UCSD-AML1 (cell line): Measurements from ENCODE around the gene CLEC16A.

Source experiments
- DNase-seq: peaks from one replicate; lab custom pipeline; 2025; ENCODE audit not compliant: unreplicated experiment; lab: John Stamatoyannopoulos, UW

Gene CLEC16A

DNA sequence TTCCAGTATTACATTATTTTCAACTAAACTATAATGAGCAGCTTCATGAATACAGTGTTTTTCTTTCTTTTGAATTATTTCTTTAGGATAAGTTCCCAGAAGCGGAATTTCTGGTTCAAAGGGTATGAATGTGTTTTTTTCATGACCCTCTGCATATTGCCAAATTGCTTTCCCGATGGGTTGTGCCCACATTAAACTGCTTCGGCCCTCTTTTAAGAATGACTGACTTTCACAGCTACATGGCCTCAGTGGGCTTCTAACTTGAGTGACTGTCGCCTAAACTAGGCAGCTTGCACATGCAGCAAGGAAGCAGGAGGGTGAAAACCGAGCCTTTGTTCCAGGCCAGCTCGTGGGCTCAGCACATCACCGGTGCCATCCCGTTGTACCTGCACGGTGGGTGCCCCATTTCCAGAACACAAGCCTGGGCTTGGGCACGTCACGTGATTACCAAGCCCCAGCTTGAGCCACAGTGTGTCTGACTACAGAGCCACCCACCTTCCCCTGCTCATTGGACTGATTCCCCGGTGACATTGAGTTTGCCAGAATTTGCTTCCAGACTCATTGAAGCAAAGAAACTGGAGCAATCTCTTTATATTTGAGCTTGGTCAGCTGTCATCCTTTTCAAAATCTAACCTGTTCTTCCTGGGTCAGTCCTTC, 112.8 kb downstream of the CLEC16A start:
- no peak for DNase-seq

DNA sequence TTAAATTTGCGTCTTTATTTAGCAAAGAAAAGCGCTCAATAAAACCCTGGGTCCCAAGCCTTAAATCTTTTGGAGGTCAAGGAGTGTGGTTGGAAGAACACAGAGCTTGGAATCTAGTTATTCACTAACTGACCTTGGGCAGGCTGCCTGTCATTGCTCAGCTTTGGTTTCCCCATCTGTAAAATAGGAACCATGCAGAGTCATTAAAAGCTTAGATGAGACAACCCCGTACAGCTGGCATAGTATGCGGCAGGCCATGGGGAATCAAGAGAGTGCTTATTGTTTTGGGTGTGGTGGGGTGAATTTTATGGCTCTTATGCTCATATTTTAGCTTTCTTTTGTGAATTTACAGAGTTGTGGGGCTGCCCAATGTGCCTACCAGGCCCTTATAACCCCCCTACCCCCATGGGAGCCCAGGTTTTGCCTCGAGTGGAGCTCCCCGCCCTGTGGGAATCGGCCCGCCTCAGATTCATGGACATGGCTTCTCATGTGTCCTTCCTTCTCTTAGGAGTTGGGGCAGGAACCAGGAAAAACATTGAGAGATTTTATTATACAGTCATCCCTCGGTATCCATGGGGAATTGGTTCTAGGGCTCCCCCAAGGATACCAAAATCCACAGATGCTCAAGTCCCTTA, 113.5 kb downstream of the CLEC16A start:
- no peak for DNase-seq

DNA sequence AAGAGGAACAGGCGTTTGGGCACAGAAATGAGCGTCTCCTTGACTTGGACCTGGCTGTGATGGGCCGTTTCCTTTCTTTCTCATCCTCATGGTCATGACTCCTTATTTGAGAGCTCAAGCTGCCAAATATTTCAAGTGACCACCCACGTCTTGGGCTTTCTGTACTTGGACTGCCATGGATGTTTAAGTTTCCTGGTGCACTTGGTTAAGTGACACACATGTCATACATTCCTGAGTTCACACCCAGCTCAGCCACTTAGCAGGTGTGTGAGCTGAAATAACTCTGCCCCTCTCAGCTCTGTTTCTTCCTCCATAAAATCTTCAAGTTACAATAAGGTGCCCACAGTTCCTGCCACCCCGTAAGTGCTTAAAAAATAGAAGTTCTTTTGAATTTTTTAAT, 114.5 kb downstream of the CLEC16A start:
- no peak for DNase-seq

DNA sequence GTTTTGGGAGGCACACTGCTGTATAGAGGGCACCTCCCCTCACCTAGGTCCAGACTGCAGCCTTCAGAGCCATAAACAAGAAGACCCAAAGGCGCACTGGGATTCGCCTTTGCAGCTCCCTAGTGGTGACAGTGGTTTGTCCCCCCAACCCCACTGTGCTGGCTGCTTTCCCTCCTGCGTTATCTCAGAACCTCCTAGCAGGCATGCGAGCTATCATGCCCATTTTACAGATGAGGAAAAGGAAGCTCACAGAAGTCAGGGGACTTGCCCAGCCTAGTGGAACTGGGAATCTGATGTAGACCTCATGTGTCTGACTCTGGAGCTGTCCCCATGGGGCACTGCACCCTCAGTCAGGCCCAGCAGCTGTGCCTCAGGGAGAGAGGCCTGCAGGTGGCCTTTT, 115.2 kb downstream of the CLEC16A start:
- no peak for DNase-seq

DNA sequence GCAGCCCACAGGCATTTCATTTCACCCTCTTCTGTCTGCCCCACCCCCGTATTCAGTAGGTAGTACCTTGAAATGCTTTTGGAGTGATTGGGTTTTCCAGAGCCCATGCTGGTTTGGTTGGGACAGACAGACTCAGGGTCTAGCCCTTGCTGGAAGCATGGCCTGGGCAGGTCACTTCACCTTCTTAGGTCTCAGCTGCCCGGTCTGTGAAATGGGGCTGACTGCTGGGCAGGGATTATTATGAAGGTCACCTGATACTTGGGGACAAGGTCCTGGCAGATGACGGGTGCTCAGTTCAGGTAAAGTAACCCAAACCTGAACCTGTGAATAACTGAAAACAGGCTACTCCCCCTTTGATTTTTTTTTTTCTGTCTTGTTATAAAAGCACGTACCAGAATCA, 116.0 kb downstream of the CLEC16A start:
- DNase-seq, result no peak

DNA sequence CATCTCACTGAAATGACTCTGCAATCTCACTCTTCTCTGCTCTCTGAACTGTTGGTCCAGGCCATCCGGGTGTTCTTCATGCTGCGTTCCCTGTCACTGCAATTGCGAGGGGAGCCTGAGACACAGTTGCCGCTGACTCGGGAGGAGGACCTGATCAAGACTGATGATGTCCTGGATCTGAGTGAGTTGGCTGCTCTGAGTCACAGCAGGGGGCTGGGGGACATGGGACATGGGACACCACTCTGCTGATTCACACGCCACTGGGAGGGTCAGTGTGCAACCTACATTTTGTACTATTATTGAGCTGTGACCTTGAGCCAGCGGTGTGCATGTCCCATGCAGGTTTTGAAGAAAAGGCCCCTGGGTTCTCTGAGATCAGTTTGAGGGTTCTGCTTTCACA, 116.5 kb downstream of the CLEC16A start:
- DNase-seq, result no peak

DNA sequence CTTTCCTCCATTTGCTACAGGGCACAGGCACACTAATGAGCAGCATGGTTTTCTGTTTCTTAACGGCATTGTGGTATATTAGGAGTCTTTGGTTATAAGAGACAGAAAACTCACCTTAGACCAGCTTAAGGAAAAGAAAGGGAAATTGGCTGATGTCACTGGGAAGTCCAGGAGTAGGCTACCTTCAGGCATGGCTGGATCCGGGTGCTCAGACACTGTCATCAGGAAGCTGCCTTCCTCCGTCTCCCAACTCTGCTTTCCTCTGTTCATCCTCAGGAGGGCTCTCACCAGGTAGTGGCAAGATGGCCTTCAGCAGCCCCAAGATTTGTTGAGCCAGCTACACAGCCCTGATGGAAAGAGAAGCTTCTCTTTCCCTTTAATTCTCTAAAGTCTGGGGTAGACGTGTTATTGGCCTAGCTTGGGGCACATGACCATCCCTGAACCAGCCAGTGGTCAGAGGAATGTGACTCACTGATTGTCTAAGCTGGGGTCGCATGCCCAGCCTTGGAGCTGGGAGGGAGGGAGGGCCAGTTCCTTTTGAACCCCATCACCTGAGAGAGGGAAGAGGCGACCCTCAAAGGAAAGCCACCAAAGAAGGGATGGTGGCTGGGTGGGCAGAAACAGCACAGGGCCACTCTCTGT, 117.4 kb downstream of the CLEC16A start:
- no peak for DNase-seq

DNA sequence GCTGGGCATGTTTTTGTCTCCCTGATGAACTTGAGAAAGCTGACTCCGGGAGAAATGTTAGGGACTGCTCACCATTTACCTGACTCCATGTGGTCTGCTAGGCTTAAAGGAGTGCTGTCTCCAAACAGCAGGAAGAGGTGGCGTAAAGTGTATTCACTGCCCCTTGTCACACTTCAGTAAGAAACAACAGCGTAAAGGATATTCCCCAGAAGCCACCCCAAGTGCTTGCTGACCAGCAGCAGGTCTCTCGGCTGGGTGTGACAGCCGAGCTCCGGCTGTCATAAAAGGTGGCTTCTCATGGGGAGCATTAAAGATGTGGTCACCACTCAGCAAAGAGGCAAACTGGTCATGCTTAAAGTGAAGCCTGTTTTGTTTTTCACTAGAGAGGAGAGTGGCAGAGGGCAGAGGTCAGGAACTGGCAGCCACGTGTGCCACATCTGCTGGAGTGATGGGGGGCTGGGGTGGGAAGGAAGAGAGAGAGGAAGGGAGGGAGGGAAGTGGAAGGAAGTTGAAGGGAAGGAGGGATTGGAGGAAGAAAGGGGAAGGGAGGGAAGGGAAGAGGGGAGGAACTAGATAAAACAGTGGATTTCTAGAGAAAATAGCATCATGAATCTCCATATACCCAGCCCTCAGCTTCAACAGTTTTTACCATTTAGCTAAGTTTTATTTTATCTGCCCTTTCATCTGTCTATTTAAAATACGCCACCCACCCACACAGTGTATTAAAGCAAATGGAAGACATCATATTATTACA, 119.3 kb downstream of the CLEC16A start:
- DNase-seq, result no peak

DNA sequence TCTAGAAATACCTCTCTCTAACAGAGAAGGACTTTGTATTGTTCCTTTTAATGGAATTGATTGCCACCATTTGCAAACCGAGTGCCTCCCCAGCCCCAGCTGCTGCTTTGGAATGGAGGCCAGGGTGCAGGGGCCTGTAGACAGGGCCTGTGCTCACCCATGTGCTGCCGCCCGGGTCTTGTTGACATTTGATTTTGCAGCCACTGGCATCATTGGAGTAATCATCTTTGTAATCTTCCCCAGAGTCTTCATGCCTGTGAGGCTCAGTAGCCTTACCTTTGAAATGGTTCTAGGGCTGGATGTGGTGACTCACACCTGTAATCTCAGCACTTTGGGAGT, 119.8 kb downstream of the CLEC16A start:
- no peak for DNase-seq

DNA sequence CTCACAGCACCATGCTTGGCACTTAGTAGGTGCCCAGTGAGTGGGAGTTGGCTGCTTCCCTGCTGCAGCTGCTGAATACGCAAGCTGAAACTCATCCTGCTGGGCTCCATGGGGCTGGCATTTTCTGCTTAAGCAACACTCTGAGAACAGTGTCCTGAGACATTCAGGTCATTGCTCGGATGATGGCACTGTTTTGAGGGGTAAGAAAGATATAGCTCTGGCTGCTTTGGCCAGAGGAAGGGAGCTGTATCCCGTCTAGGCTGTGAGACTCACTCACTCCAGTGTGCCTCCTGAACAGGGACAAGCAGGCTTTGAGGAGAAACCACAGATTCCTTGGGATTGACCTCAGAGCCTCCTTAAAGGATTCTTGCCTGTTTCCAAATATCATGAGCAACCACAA, 120.5 kb downstream of the CLEC16A start:
- DNase-seq, result no peak

DNA sequence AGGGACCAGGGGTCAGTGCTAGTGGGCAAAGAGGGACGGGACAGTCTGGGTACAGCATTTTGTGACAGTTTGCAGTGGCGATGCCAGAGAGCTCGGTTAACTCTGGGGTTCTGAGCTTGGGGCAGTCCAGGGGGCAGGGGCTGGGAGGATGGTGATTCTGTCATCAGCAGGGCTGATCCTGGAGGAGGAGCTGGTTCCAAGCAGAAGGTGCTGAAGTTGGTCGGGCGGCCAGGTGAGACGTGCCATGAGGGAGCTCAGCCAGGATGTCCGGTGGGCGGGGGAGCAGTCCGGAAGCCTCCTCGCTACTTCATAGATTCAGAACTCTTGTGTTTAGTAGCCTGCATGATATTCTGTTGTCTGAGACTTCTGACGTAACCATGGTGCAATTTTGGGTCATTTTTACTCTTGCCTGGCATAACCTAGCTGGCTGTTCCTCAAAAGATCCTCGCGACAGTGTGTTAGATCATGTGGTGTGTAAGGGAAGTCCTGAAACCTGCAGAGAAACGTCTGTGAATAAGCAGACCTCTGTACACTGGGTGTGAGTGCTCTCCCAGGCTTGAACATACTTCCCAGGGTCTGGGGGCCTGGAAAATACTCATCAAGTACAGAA, 122.0 kb downstream of the CLEC16A start:
- no peak for DNase-seq

DNA sequence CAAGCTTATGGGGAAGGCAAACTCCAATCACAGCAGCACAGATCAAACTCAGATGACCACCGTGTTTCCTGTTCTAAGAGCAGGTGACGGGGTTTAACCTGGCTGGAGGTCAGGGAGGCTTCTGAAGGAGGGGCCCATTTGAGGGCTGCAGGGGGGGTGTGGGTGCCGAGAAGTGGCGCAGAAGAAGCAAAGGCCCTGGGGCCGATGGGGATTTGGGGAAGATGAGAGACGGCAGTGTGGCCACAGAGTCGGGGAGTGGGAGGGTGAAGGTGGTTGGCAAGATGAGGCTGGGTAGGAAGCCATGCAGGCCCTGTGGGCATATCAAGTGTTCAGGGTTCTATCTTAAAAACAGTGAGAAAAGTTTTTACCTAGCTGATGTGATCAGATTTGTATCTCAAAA, 122.9 kb downstream of the CLEC16A start:
- no peak for DNase-seq

DNA sequence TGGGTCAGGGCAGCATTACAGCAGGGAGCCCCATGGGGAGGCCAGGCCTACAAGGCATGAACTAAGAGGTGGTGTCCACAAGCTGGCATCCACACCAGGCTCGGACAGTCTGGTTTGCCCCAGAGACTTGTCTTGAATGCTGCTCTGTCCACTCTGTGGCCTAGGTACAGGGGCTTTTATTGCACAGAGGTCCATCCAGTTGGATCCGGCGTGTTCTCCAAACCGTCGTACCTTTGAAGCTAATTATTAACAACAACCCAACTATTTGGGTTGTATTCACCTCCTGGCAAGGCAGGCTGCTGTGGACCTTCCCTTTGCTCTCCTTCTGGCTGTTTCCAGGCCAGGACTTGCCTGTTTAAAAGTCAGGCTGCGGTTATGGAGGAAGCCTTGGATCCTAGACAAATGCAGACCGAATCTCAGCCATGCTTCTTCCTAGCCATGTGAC, 123.4 kb downstream of the CLEC16A start:
- DNase-seq, result no peak

DNA sequence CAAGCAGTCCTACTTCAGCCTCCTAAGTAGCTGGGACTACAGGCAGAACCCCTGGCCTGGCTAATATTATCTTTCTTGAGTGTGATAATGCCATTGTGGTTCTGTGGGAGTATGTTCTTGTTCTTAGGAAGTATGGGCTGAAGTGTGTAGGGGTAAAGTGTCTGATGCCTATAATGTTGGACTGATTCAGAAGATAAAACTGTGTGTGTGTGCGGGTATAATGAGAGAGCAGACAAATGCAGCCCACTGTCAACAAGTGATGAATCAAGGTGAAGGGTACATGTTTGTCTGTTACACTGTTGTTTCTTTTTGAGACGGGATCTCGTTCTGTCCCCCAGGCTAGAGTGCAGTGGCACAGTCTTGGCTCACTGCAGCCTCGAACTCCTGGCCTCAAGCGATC, 127.5 kb downstream of the CLEC16A start:
- no peak for DNase-seq

DNA sequence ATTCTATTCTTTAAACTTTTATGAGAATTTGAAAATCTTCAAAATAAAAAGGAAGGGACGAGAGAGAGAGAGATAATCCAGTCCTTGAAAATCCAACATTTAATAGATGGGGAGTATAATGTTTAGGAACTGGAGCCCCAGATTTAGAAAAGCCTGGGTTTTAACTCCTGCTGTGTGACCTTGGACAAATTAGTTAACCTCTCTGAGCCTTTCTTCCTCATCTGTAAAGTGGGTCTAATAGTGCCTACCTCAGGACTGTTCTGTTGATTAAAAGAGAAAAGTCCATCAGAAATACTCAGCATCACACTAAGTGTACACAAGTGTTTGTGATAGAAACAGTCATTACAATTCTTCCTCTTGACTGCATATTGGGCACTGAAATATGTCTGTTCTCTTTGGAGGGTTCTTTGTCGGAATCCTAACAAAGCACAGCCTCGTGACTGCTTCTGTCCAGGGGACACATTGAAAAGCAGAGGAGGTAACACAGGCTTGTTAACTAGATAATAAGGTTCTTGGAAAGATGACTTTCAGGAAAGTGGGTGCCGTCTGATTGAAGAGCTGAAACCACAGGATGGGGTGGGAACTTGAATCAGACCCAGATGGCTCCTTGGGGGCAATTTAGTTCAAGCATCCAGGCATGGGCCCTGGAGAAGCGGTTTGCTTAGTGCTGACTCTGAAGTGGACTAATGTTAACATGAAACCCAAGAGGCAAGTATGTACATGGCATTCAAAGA, 128.2 kb downstream of the CLEC16A start:
- DNase-seq, result no peak

DNA sequence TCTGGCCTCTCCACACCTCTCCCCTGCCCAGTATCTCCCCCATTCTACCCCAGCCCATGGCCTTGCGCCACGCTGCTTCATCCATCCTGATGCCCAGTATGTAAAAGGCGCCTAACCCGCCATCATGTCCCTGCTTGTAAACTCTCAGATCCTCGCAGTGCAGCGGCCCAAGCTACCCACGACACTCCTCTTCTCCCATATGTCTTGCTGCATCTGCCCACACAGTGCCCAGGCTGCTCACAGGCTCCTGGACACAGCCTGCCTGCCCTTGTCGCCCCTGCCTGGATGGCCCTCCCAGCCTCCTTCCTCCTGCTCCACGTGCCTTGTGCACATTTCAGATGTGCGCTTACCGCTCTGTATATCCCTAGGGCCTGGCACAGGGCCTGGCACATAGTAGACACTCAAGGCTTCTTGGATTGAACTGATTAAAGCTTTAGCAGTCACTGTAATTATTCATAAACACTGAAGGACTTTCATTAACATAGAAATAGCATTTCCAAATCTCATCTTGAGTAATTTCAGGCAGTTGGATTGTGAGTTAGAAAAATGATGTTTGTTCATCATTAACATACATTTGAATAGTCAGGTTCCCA, 129.1 kb downstream of the CLEC16A start:
- no peak for DNase-seq

DNA sequence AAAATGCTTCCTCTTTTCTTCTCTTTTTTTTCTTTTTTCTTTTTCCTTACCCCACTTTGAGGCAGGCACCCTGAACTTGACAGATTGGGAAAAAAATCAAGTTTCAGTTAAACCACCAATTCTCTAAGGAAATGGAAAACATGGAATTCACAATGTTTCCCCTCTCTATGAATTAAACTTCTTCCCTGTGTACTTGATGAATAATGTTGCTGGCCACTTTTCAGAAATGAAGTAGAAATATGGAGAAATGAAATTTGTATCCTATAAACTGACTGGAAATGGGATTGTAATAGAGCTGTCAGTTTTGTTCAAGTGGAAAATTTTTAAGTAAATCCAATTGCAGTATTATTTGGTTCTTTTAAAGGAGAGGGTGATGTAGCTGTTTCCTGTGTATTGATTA, 129.8 kb downstream of the CLEC16A start:
- no peak for DNase-seq

DNA sequence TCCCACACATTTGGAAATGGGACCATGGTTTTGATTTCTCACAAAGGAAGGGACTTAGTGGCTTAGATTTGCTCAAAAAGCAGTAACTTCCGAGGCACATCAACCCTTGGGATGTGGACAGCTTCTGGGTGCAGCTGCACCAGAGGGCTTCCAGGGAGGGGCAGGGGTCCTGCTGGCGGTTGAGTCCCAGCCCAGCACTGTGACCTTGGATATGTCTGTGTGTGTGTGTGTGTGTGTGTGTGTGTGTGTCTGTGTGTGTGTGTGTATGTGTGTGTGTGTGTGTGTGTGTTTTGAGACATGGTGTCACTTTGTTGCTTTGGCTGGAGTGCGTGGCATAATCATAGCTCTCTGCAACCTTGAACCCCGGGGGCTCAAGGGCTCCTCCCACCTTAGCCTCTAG, 130.8 kb downstream of the CLEC16A start:
- DNase-seq, result no peak

DNA sequence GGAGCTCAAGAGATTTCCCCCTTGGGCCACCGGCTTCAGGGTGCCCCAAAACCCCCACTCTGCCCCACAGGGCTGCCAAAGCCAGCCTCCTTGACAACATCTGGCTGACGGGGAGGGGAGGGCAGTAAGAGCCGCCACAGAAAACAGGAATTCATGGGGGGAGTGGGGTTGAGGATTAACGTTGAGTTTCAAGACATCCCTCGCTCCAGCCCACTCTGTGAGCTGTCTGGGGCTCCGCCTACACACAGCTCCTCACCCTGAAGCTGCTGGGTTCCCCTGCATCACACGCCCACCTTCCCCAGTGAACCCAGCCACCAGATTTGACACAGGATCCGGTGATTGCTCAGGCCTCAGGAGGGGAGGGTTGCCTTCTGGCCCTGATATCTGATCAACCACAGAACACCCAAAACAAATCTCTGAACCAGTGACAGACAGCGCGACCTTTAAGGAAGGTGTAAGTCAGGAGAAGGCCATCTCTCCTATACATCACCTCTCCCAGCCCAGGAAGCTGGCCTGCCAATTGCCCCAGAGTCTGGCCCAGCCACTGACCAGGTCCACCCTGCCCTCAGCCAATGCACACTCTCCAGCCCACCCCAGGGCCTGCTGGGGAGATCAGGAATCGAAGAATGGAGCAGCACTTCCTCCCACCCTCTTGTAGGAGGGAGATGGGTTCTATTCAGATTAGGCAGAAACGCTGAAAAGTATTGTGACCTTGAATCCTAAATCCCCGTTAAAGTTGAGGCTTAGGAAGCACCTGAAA, 132.1 kb downstream of the CLEC16A start:
- no peak for DNase-seq
